ENCODE measurements around the gene PGR.

Gene PGR

GRCh38 chr11:101127197-101127698 is 2.4 kb downstream of the PGR start:
- Histone ChIP-seq H3K4me3 (ENCODE audit: low read depth, low read length, poor library complexity, severe bottlenecking) (no peak overlapping the region), H2AFZ (ENCODE audit: low read length) (no peak overlapping the region), H3K4me2 (ENCODE audit: low read length) (no peak overlapping the region), H3K9ac (ENCODE audit: low read length) (no peak overlapping the region), H3K9me3 (ENCODE audit: low read length) (no peaks in the 10 kb centered on the region), H3K36me3 (ENCODE audit: insufficient read depth, low read length) (no peaks in the 10 kb centered on the region), H3K27me3 (ENCODE audit: insufficient read depth, low read length) (no peaks in the 10 kb centered on the region), H3K9me2 (ENCODE audit: low read depth, low read length) (no peaks in the 10 kb centered on the region), H3K4me1 (ENCODE audit: insufficient read depth, low read length, severe bottlenecking) (no peaks in the 10 kb centered on the region), H3F3A (ENCODE audit: insufficient read depth, low read length) (no peaks in the 10 kb centered on the region), H3K79me2 (ENCODE audit: insufficient read depth, low read length) (no peaks in the 10 kb centered on the region), H4K20me1 (ENCODE audit: insufficient read depth, low read length) (no peaks in the 10 kb centered on the region), H3K27ac (ENCODE audit: low read depth, low read length, poor library complexity, severe bottlenecking) (no peak overlapping the region)
- TF ChIP-seq CTCF (IDR thresholded peaks at IDR 0.05; ENCODE audit: low read length): no peak
- TF ChIP-seq EZH2 (IDR thresholded peaks at IDR 0.05; ENCODE audit: borderline replicate concordance, low read length): no peak

- no peak for TF ChIP-seq CTCF (IDR thresholded peaks at IDR 0.05; ENCODE audit: low read length)
- no peaks in the 10 kb centered on the region for H3F3A ChIP-seq (ENCODE audit: insufficient read depth, low read length)
- no peaks in the 10 kb centered on the region for H4K20me1 ChIP-seq (ENCODE audit: insufficient read depth, low read length)
- no peak overlapping the region for H3K27ac ChIP-seq (ENCODE audit: low read depth, low read length, poor library complexity, severe bottlenecking)
- H3K4me2 ChIP-seq (ENCODE audit: low read length): no peak overlapping the region
- H3K79me2 ChIP-seq (ENCODE audit: insufficient read depth, low read length): no peaks in the 10 kb centered on the region
- H2AFZ ChIP-seq (ENCODE audit: low read length): no peak overlapping the region
- no peaks in the 10 kb centered on the region for H3K36me3 ChIP-seq (ENCODE audit: insufficient read depth, low read length)
- H3K9me2 ChIP-seq (ENCODE audit: low read depth, low read length): no peaks in the 10 kb centered on the region
- H3K9me3 ChIP-seq (ENCODE audit: low read length): no peaks in the 10 kb centered on the region
- H3K27me3 ChIP-seq (ENCODE audit: insufficient read depth, low read length): no peaks in the 10 kb centered on the region
- H3K4me1 ChIP-seq (ENCODE audit: insufficient read depth, low read length, severe bottlenecking): no peaks in the 10 kb centered on the region
- H3K4me3 ChIP-seq (ENCODE audit: low read depth, low read length, poor library complexity, severe bottlenecking): no peak overlapping the region
- H3K9ac ChIP-seq (ENCODE audit: low read length): no peak overlapping the region
Measured at GRCh38 chr11:101126551-101127196, 2.9 kb downstream of the PGR start.

- no peak overlapping the region for H3K4me3 ChIP-seq (ENCODE audit: low read depth, low read length, poor library complexity, severe bottlenecking)
- H3K4me2 ChIP-seq (ENCODE audit: low read length): no peak overlapping the region
- H3K9me3 ChIP-seq (ENCODE audit: low read length): no peaks in the 10 kb centered on the region
- TF ChIP-seq EZH2 (IDR thresholded peaks at IDR 0.05; ENCODE audit: borderline replicate concordance, low read length) (no peak), CTCF (IDR thresholded peaks at IDR 0.05; ENCODE audit: low read length) (no peak)
- H4K20me1 ChIP-seq (ENCODE audit: insufficient read depth, low read length): no peaks in the 10 kb centered on the region
- H3K79me2 ChIP-seq (ENCODE audit: insufficient read depth, low read length): no peaks in the 10 kb centered on the region
- no peaks in the 10 kb centered on the region for H3K36me3 ChIP-seq (ENCODE audit: insufficient read depth, low read length)
- no peak overlapping the region for H3K9ac ChIP-seq (ENCODE audit: low read length)
- H3K27me3 ChIP-seq (ENCODE audit: insufficient read depth, low read length): no peaks in the 10 kb centered on the region
- no peak overlapping the region for H3K27ac ChIP-seq (ENCODE audit: low read depth, low read length, poor library complexity, severe bottlenecking)
- no peak overlapping the region for H2AFZ ChIP-seq (ENCODE audit: low read length)
- no peaks in the 10 kb centered on the region for H3K9me2 ChIP-seq (ENCODE audit: low read depth, low read length)
- H3F3A ChIP-seq (ENCODE audit: insufficient read depth, low read length): no peaks in the 10 kb centered on the region
- H3K4me1 ChIP-seq (ENCODE audit: insufficient read depth, low read length, severe bottlenecking): no peaks in the 10 kb centered on the region
Measured at GRCh38 chr11:101115671-101116160, 13.9 kb downstream of the PGR start.

All from OCI-LY1 (cell line).